Activated T-helper 1 cell treated with Interleukin-2 at 50 U/mL for 16 hours (primary cell): Measurements from ENCODE around the gene GPA33.
"Not testable (repeated sequence)": the region's sequence is repeated elsewhere in the genome, so short reads cannot be mapped to it uniquely, and the experiment has no call there.

Experiments
- DNase-seq: peaks from one replicate; pipeline ENCODE4 v3.0.0-alpha.2; 2020; ENCODE audit warnings: low read depth

GPA33 gene

DNA sequence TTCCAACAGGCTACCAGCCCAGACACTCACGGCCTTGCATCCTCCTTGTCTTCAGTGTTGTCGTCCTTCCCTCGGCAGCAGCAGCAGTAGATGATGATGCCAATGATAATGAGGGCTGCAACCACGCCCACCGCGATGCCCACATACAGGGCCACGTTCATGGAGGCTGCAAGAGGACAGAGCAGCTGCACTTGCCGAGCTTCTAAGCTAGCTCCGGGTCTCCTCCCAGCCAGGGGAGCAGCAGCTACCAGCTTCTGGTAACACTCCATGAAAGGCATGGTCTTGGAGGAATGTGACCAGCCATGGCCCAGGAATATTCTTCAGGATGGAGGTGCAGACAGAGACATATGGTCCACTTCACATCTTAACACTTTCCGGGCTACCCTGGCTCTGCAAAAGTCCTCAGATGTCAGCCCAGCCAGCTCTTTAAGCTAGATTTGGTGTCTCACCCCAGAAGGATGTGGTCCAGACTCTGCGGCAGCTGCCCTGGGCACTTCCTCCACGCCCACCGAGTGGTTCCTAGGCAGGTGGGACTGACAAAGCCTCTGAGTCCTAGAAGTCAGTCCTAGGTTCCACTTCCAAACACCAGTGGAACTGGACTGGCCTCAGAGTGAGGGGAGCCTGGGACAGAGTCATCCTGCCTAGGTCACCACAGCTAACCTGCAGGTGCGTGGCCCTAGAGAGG, 35.1 kb downstream of the GPA33 start:
- DNase-seq, result no peak

DNA sequence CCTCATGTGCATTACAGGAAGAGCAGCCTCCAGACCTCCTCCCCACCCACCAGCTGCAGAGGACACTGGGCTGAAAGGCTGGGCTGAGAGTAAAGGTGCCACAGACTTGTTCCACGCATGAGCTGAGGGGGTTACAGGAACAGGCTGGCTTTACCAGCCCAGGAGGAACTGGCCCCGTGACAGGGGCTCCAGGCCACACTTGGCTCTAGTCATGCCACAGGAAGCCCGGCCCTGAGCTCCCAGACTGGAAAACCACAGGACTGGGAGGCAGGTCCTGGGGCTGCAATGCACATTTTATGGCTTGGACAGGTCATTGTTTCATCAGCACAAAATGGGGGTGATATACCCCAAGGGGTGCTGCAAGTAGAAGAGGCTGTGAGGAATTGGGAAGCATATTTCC, 35.6 kb downstream of the GPA33 start:
- DNase-seq, result no peak

DNA sequence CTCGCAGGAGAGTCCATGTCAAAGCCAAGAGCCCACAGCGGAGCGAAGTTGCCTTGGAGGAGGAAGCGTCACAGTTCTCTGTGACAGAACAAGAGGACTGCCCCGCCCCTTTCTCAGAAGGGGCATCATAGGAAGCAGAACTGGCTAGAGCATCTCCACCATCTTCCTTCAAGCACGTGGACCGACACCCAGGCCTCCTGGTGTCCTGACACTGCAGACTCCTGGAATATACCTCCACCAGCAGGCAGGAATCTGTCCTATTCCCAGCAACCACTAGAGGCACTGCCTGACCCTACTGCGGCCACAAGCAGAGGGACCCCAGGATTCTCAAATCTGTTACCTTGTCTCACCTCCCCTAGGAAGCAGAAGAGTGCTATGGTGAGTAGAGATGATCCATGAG, 37.8 kb downstream of the GPA33 start:
- no peak for DNase-seq

DNA sequence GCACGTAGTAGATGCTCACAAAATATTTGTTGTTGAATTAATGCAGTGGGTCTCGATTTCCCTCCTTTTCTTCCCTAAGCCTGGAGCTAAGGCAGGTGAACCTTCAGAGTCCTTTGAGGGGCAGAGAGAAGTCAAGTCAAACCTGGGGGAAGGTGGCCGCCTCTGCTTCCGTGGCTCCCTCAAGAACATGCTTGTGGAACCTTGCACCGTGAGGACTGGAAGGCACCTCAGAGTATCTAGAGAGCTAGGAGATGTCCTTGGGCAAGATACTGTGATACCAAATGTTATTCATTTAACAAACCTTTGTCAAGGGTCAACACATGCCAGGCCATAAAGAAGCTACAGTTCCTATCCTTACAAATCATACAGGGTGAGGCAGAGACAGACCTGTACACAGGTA, 38.3 kb downstream of the GPA33 start:
- DNase-seq, result no peak

DNA sequence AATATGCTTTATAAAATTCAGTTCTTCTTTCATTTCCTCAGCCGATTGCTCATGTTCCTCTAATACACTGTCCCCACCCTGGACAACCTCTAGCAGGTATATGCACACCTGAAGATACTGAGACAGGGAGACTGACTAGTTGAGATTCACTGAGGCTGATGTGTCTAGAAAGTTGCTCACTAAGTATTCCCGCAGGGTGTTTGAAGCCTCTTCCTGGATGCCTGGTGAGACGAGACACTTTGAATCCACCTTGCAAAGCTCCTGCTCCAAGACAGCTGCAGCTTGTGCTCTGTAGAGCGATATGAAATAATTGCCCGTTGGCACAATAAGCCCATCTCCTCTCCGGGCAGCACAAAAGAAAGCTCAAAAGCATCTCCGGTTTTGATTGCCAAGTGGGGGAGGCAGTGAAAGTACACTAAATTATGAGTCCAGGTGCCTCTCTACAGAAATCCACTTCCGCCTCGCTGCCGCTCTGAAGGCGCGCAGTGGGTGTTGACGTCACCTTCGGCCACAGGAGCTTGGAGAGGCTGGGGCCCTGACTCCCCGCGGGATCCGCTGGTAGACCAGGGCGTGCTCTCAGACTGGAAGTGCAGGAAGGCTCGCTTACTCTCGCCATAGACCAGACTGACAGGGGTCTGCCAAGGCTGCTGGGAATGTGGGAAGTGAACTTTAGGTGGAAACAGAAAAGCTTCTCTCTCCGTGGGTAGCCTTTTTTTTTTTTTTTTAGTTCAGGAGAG, 46.3 kb downstream of the GPA33 start:
- DNase-seq, result peak; percentile 56

DNA sequence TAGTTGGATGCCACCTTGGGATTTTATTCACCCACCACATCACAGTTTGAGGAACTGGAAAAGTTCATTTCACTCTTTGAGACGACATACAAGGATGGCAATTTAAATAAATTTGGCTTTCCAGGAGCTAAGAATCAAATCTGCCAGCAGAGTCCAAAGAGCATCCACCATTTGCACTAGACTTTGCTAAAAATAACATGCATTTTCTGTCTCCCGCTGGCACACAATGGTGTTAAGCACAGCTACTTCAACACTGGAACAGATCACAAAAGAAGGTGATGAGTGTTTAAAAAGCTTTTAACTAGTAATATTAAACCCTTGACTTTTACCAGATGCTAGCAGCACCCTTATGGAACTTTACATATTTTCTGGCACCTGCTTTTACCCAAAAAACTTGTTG, 56.5 kb downstream of the GPA33 start:
- no peak for DNase-seq

DNA sequence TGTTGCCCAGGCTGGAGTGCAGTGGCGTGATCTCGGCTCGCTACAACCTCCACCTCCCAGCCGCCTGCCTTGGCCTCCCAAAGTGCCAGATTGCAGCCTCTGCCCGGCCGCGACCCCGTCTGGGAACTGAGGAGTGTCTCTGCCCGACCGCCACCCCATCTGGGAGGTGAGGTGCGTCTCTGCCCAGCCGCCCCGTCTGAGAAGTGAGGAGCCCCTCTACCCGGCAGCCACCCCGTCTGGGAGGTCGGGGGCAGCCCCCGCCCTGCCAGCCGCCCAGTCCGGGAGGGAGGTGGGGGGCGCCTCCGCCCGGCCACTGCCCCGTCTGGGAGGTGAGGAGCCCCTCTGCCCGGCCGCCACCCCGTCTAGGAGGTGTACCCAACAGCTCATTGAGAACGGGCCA, 60.6 kb downstream of the GPA33 start:
- DNase-seq, result not testable (repeated sequence)

DNA sequence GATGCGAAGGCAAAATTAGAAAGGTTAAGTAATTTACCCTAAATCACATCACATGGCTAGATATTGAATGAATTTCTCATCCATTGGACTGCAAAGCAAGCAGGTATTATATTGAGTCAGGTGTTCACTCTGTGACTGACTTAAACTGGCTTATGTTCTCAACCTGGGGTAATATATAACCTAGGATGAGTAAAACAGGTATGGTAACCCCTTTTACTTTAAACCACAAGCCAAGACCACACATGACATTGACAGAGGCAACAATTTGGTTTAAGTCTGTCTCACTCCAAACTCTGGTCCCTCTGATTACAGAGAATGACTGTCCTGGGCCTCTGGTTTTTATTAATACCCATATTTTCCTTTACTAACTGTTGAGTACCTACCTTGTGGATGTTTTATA, 67.8 kb downstream of the GPA33 start:
- DNase-seq, result no peak

DNA sequence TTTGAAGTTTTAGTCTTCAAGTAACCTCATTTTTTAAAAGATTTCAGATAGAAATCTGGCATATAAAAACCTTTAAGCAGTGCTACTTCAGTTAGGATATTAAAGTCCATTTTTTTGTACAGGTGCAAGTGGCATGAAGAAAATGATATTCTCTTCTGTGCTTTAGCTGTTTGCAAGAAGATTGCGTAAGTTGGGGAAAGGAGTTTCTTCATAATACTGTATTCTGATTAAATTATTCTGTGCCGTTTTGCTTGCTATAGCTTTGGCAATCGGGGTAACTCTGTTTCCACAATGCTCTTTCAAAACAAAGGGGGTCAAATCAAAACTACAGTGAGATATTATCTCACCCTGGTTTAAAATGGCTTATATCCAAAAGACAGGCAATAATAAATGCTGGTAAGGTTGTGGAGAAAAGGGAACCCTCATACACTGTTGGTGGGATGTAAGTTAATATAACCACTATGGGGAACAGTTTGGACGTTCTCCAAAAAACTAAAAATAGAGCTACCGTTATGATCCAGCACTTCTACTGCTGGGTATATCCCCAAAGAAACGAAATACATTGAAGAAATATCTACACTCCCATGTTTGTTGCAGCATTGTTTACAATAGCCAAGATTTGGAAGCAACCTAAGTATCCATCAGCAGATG, 74.0 kb downstream of the GPA33 start:
- no peak for DNase-seq

DNA sequence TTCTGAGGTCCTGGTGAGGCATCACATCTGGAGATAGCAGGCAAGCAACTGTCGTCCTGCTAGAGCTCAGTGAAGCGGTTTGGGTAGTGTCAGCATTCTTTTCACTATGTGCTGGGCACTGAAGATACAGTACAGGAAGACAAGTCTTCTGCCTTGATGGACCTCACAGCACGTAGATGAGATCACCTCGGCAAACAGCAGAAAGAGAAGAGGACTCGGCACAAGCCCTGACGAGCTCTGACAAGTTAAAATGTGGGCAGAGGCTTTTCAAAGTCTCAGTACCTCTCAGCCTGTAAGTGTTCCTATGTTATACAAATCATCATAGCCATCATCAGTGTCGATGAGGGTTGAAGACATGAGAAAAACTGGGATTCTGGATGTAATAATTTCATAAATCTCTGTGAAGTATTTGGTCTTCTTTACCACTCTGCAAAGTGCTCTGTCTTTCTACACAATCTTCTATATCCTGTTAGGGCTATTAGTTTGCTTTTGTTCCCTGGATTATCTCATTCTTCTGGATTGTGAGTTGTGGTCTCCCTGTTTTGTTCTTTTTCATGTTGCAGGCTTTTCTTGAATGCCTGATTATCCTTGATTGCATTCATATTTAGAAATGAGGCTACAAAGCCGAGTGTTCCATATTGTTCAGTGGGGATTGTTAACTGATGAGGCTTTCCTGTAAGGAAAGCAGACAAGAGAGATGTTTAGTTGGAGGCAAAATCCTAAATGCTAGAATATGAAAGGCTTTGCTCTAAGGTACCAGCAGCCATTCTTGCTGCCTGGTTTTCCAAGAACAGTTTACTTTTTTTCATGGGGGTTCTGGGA, 76.9 kb downstream of the GPA33 start:
- no peak for DNase-seq

DNA sequence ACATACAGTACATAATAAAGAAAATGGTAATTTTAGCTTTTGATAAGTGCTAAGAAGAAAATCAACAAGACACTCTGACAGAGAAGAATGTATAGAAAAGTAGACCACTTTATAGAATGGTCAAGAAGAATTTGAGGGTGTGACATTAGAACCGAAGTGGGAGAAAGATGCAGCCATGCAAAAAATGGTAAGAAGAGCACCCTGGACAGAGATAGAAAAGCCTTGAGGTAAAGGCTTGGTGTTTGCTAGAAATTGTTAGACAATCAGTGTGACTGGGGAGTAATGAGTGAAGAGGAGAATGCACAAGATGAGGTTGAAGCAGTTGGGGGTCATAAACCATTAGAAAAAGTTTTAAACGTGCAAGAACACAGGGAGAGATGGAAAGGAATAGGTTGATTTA, 77.6 kb downstream of the GPA33 start:
- DNase-seq, result no peak

DNA sequence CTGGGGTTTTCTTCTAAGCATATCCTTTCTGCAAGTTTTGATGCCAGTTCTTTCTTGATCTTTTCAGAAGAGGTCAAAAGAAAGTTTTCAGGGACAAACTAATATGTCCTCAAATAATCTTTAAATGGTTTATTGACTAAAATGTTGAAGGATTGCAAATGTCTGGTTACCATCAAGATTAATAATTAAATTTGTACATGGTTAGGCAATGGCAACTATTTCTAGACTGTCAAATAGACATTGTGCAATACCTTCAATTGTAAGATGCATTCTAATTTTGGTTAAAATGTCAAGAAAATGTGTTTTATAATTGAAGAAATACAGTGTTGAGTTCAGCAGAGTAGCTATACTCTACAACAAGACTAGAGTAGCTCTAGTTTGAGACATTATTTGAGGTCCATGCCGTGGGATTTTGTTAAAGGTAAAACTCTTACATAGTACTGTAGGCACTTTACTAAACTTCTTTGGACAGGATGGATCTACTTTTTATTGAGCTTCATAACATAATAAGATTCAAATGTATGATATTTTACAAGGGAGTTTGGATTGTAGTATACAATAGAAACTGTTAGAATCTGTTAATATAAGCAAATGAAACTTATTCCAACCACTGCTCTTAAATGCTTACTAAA, 78.5 kb downstream of the GPA33 start:
- DNase-seq, result no peak

DNA sequence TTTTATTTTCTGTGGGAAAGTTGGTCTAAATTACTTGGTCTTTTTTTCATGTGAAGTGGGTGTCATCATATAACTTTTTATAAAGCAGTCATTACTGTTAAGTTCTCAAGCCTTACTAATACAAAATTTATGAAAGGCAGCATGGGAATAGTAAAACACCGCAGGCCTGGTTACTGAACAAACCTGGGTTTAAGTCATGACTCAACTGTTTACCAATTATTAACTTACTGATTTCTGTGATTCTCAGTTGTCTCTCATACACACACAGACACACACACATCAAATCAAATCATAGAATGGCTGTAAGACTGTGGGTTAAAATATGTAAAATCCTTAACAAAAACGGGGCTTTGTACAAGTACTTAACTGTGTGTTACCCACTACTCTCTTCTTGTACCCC, 86.5 kb downstream of the GPA33 start:
- DNase-seq, result no peak
